Caco-2 (cell line): ENCODE data around the gene CCDC77. TPM values are rescaled to one million over a fixed set of nuclear protein-coding genes. Genes with fewer than 3 reads are reported as not detected.

Experiments used
- BruUV-seq: library from RNA; stranded (reverse); fragments of 400-500 nt; replicated peaks from 2 replicates; lab custom pipeline; 2021; lab: Mats Ljungman, UMichigan
- CTCF ChIA-PET: fragments of 300-600 bp; sonication (Branson Sonifier 250); formaldehyde crosslinking; loops from one replicate; lab custom pipeline; 2022; ENCODE audit warnings: antibody characterized with exemption; lab: Charles Lee
- POLR2A ChIA-PET: fragments of 300-600 bp; sonication (Branson Sonifier 250); formaldehyde crosslinking; loops from one replicate; lab custom pipeline; 2022; ENCODE audit warnings: antibody characterized with exemption; lab: Charles Lee
- DNase-seq, 2 experiments: peaks; one replicate each; pipeline versions ENCODE4 v3.0.0 to v3.0.0-alpha.2; 2020 to 2022
- H3K27me3 ChIP-seq: replicated peaks from 2 replicates; pipeline ENCODE4 v1.6.0; 2011; ENCODE audit warnings: low read length; ENCODE audit not compliant: control insufficient read depth, insufficient read depth
- H3K36me3 ChIP-seq: 2 replicates; pipeline ENCODE4 v1.5.1; 2011; ENCODE audit warnings: low read length; ENCODE audit not compliant: control insufficient read depth, insufficient read depth
- H3K4me1 ChIP-seq: fragments of 250-450 bp; sonication (Bioruptor Pico); 2 replicates; pipeline ENCODE4 v1.5.1; 2020; ENCODE audit warnings: mild to moderate bottlenecking
- H3K4me3 ChIP-seq: 2 replicates; pipeline ENCODE4 v1.5.1; 2011; ENCODE audit warnings: low read depth, mild to moderate bottlenecking, control low read depth, low read length
- H3K9me3 ChIP-seq: fragments of 250-450 bp; sonication (Bioruptor Pico); 2 replicates; pipeline ENCODE4 v1.5.1; 2020; ENCODE audit warnings: mild to moderate bottlenecking, moderate library complexity
- H3K27ac Mint-ChIP-seq: one replicate; pipeline ENCODE4 v1.8.0; 2022; ENCODE audit warnings: mixed read lengths; ENCODE audit not compliant: unreplicated experiment
- H3K27me3 Mint-ChIP-seq: one replicate; pipeline ENCODE4 v1.8.0; 2022; ENCODE audit warnings: mixed read lengths; ENCODE audit not compliant: insufficient read depth, unreplicated experiment
- H3K36me3 Mint-ChIP-seq: one replicate; pipeline ENCODE4 v1.8.0; 2022; ENCODE audit warnings: mild to moderate bottlenecking, mixed read lengths; ENCODE audit not compliant: insufficient read depth, unreplicated experiment
- H3K4me1 Mint-ChIP-seq: one replicate; pipeline ENCODE4 v1.8.0; 2022; ENCODE audit warnings: low read depth, mixed read lengths; ENCODE audit not compliant: unreplicated experiment
- H3K4me3 Mint-ChIP-seq: one replicate; pipeline ENCODE4 v1.8.0; 2022; ENCODE audit warnings: mild to moderate bottlenecking, moderate library complexity, mixed read lengths; ENCODE audit not compliant: unreplicated experiment
- H3K9me3 Mint-ChIP-seq: one replicate; pipeline ENCODE4 v1.8.0; 2022; ENCODE audit warnings: mixed read lengths; ENCODE audit not compliant: unreplicated experiment
- intact Hi-C: fragments of 100-400 bp; cut with micrococcal nuclease; formaldehyde crosslinking; loops from one replicate; pipeline ENCODE4 v1.10.0; 2022; ENCODE audit not compliant: unreplicated experiment
- total RNA-seq: library from RNA; stranded (reverse); gene quantifications from 2 replicates; pipeline ENCODE4 v1.2.3, GENCODE V29; 2022
- TF ChIP-seq, protein P1 (sequence below), 2 experiments: fragments of 200-600 bp in 1 of 2; IDR thresholded peaks; 1 replicate in 1 of 2; 2 replicates in 1 of 2; pipeline versions ENCODE4 v1.5.1 to v1.8.0; 2011 to 2022; ENCODE audit warnings: antibody characterized with exemption in 1 of 2, control low read depth in 1 of 2, inconsistent platforms in 1 of 2, low read depth in 1 of 2, low read length in 1 of 2, mild to moderate bottlenecking in 1 of 2, moderate library complexity in 1 of 2; ENCODE audit not compliant: insufficient read depth in 1 of 2, severe bottlenecking in 1 of 2, unreplicated experiment in 1 of 2

Gene CCDC77
- total RNA-seq, 1 experiment from 2014 or later, result 33.0 TPM

GRCh38 chr12:442235-442884 is 40.9 kb downstream of the CCDC77 start:
- intact Hi-C loops, result loop anchor here (1.0 kb wide), 1 partner anchor 105 kb away; no protein-coding TSS in a partner anchor
- Histone ChIP-seq H3K27me3 (no peaks in the 10 kb centered on the region), H3K9me3 (no peaks in the 10 kb centered on the region), H3K36me3 (no peaks in the 10 kb centered on the region; the same call in 1 of the 2 replicates), H3K4me1 (no peaks in the 10 kb centered on the region), H3K4me3 (no peak overlapping the region)
- peak; percentile 72 to 83 for DNase-seq
- BruUV-seq, result no TSS peak
- H3K9me3 Mint-ChIP-seq, result no peaks in the 10 kb centered on the region
- no peak overlapping the region for H3K27ac Mint-ChIP-seq
- H3K27me3 Mint-ChIP-seq, result no peaks in the 10 kb centered on the region
- peaks cover 19% of the 10 kb centered on the region for H3K36me3 Mint-ChIP-seq
- H3K4me3 Mint-ChIP-seq, result no peak overlapping the region
- H3K4me1 Mint-ChIP-seq, result no peaks in the 10 kb centered on the region
- CTCF ChIA-PET, result interaction anchor here (0.5 to 2.3 kb wide), 14 partner anchors 8 to 1752 kb away, joined by 3 to 21 read pairs (median 4); partner anchors contain the start of genes B4GALNT3 and CCDC77
- TF ChIP-seq, protein P1, sequence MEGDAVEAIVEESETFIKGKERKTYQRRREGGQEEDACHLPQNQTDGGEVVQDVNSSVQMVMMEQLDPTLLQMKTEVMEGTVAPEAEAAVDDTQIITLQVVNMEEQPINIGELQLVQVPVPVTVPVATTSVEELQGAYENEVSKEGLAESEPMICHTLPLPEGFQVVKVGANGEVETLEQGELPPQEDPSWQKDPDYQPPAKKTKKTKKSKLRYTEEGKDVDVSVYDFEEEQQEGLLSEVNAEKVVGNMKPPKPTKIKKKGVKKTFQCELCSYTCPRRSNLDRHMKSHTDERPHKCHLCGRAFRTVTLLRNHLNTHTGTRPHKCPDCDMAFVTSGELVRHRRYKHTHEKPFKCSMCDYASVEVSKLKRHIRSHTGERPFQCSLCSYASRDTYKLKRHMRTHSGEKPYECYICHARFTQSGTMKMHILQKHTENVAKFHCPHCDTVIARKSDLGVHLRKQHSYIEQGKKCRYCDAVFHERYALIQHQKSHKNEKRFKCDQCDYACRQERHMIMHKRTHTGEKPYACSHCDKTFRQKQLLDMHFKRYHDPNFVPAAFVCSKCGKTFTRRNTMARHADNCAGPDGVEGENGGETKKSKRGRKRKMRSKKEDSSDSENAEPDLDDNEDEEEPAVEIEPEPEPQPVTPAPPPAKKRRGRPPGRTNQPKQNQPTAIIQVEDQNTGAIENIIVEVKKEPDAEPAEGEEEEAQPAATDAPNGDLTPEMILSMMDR (IDR thresholded peaks at IDR 0.05; ENCODE audit: insufficient read depth in 1 of 2, low read depth in 1 of 2, low read length in 1 of 2, severe bottlenecking in 1 of 2, unreplicated experiment in 1 of 2), result peak; percentile 87 to 96
- POLR2A ChIA-PET, result no interaction called here

GRCh38 chr12:447141-447540 is 45.7 kb downstream of the CCDC77 start:
- no peak overlapping the region for H3K4me3 Mint-ChIP-seq
- Histone ChIP-seq H3K36me3 (no peaks in the 10 kb centered on the region), H3K9me3 (no peaks in the 10 kb centered on the region), H3K4me3 (no peak overlapping the region), H3K27me3 (no peaks in the 10 kb centered on the region), H3K4me1 (peaks cover 15% of the 10 kb centered on the region)
- H3K27me3 Mint-ChIP-seq, result no peaks in the 10 kb centered on the region
- TF ChIP-seq, protein P1 (IDR thresholded peaks at IDR 0.05; ENCODE audit: insufficient read depth in 1 of 2, low read depth in 1 of 2, low read length in 1 of 2, severe bottlenecking in 1 of 2, unreplicated experiment in 1 of 2), result no peak
- intact Hi-C loops, result no loop called here
- no TSS peak for BruUV-seq
- CTCF ChIA-PET, result no interaction called here
- DNase-seq, result no peak
- peaks cover 7% of the 10 kb centered on the region for H3K4me1 Mint-ChIP-seq
- POLR2A ChIA-PET, result no interaction called here
- no peaks in the 10 kb centered on the region for H3K36me3 Mint-ChIP-seq
- H3K27ac Mint-ChIP-seq, result no peak overlapping the region
- H3K9me3 Mint-ChIP-seq, result no peaks in the 10 kb centered on the region

- Mint-ChIP-seq H3K27me3 (no peaks in the 10 kb centered on the region), H3K4me1 (peaks cover 7% of the 10 kb centered on the region), H3K27ac (no peak overlapping the region), H3K36me3 (no peaks in the 10 kb centered on the region), H3K4me3 (no peak overlapping the region), H3K9me3 (no peaks in the 10 kb centered on the region)
- no TSS peak for BruUV-seq
- POLR2A ChIA-PET, result interaction anchor here (0.6 to 1.0 kb wide), 2 partner anchors 10 to 39 kb away, joined by 3 to 5 read pairs; no protein-coding TSS in a partner anchor
- H3K4me1 ChIP-seq, result peaks cover 15% of the 10 kb centered on the region
- no peaks in the 10 kb centered on the region for H3K36me3 ChIP-seq
- intact Hi-C loops, result no loop called here
- H3K9me3 ChIP-seq, result no peaks in the 10 kb centered on the region
- H3K27me3 ChIP-seq, result no peaks in the 10 kb centered on the region
- TF ChIP-seq, protein P1 (IDR thresholded peaks at IDR 0.05; ENCODE audit: insufficient read depth in 1 of 2, low read depth in 1 of 2, low read length in 1 of 2, severe bottlenecking in 1 of 2, unreplicated experiment in 1 of 2), result no peak
- CTCF ChIA-PET, result interaction anchor here (1.1 to 2.0 kb wide), 3 partner anchors 14 to 54 kb away, joined by 3 to 8 read pairs (median 4); no protein-coding TSS in a partner anchor
- DNase-seq, result no peak
- H3K4me3 ChIP-seq, result no peak overlapping the region
These were observed 47.8 kb downstream of the CCDC77 start for GRCh38 chr12:449203-449602.
